SH-SY5Y (cell line): Measurements from ENCODE around the gene NUCB2.

Source experiments
- GATA2 ChIP-seq: IDR thresholded peaks from 2 replicates; pipeline ENCODE4 v1.6.1; 2011; ENCODE audit warnings: mild to moderate bottlenecking, low read depth, low read length
- GATA3 ChIP-seq: IDR thresholded peaks from 2 replicates; pipeline ENCODE4 v1.6.1; 2011; ENCODE audit warnings: low read depth, mild to moderate bottlenecking, low read length, moderate library complexity

DNA sequence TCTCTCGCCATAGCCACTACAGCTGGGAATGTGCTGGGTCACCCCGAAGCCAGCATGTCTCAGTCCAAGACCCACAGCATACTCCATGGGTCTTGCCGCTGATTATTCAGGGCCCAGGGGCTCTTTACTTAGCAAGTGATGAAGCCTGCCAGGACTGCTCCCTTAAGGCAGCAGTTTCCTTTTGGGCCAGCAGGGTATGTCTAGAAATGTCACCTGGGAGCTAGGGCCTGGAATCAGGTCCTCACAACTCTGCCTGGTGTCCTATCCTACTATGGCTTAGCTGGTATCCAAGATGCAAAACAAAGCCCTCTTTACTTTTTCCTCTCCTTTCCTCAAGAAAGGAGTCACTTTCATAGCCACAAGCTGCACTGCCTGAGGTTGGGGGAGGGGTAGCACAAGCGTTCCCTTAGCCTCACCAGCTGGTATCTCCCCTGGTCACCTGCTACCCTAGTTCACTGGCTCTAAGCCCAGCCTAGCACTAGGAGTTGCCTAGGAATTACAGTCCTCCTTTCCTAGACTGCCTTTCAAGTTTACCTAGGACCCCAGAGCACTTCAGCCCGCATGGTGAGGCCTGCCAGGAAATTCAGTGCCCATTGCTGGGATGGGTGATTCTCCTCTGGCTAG, 52.4 kb downstream of the NUCB2 start:
- TF ChIP-seq GATA2 (no peak), GATA3 (no peak)
